GM12892 (cell line): ENCODE measurements around the gene EEF1B2.

Source experiments
- POLR2A ChIP-seq: IDR thresholded peaks from 2 replicates; pipeline ENCODE4 v1.6.1; 2011; ENCODE audit warnings: low read depth, low read length, control low read depth
- POLR2AphosphoS5 ChIP-seq: IDR thresholded peaks from 2 replicates; pipeline ENCODE4 v1.6.1; 2011; ENCODE audit warnings: low read depth, low read length, control low read depth
- TAF1 ChIP-seq: IDR thresholded peaks from 2 replicates; pipeline ENCODE4 v1.6.1; 2011; ENCODE audit warnings: low read depth, mild to moderate bottlenecking, control low read depth, low read length, borderline replicate concordance

GRCh38 chr2:206190689-206191088 lies 31.0 kb downstream of the EEF1B2 start:
- no peak for TF ChIP-seq POLR2AphosphoS5
- no peak for TF ChIP-seq POLR2A
- no peak for TF ChIP-seq TAF1
